Measurements from ENCODE around the gene GALNT2. TPM values are rescaled to one million over a fixed set of nuclear protein-coding genes. Genes with fewer than 3 reads are reported as not detected.

Gene GALNT2
- total and polyA plus RNA-seq, 7 donors, result 8.4 to 43.8 (median 37.1) TPM

DNA sequence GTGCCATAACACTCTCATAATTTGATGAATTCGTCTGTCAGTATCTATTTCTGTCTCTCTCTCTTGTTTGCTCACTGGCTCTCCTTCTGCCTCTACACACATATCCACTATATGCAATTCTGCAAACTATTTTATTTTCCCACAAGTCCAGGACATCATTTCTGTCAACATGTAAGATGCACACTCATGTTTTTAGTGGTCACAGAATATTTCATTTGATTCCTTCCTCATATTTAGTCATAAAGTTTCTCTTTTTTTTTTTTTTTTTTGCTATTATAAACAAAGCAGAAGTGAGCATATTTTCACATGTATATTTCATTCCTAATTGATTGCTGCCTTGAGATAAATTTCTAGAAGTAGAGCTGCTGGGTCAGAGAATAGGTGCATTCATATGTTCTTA is 193.8 kb downstream of the GALNT2 start:
- no peak overlapping the region for H3K4me3 ChIP-seq
- no peak for DNase-seq
- peaks cover 6 to 86% (median 37%) of the 10 kb centered on the region in 4 donors for H3K36me3 ChIP-seq
- TF ChIP-seq POLR2AphosphoS5 (IDR thresholded peaks at IDR 0.05) (no peak), CTCF (IDR thresholded peaks at IDR 0.05) (no peak), POLR2A (IDR thresholded peaks at IDR 0.05) (no peak), EP300 (IDR thresholded peaks at IDR 0.05) (no peak)
- H3K9me3 ChIP-seq, result no peaks in the 10 kb centered on the region
- no peaks in the 10 kb centered on the region for H3K27me3 ChIP-seq
- H3K27ac ChIP-seq, result no peak overlapping the region
- intact Hi-C loops (cut with DNase I), result no loop called here
- 71 to 79% methylated on average over 1 of the region's 1 CpG for WGBS, 2 donors
- H3K4me1 ChIP-seq, result no peaks in the 10 kb centered on the region

DNA sequence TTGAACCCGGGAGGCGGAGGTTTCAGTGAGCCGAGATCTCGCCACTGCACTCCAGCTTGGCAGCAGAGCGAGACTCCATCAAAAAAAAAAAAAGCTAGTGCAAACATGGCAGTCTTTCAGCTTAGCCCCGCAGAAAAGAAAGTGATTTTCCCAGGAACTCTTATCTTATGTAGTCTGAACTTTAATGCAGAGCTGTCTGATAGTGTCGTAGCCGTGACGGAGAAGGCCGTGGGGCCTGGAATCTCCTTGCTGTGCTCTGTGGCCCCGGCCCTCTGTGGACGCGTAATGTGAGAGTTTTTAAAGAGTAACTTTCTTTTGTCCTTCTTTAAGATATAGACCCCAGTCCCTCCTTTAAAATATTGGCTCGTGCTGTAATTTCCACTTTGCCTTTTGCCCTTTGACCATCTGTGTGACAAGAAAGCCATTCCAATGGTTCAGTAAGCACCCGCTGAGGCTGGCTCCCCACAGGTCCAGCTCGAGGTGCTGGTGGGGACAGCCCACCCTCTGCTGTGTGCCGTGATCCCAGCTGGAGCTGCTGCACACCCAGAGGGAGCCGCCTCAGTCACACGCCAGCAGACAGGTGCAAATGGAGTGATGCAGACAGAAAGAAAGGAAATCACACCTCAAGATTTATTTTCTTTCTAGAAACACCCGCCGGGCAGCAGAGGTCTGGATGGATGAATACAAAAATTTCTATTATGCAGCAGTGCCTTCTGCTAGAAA is 195.1 kb downstream of the GALNT2 start:
- TF ChIP-seq EP300 (IDR thresholded peaks at IDR 0.05) (no peak), POLR2A (IDR thresholded peaks at IDR 0.05) (no peak), POLR2AphosphoS5 (IDR thresholded peaks at IDR 0.05) (no peak), CTCF (IDR thresholded peaks at IDR 0.05) (no peak)
- no peaks in the 10 kb centered on the region for H3K4me1 ChIP-seq
- H3K4me3 ChIP-seq, result no peak overlapping the region
- DNase-seq, result no peak
- no peaks in the 10 kb centered on the region for H3K27me3 ChIP-seq
- intact Hi-C loops (cut with DNase I), result no loop called here
- 94% methylated on average over 21 of the region's 21 CpGs for WGBS, 2 donors
- H3K36me3 ChIP-seq, result peaks cover 6 to 86% (median 37%) of the 10 kb centered on the region in 4 donors
- H3K27ac ChIP-seq, result no peak overlapping the region
- no peaks in the 10 kb centered on the region for H3K9me3 ChIP-seq

- Histone ChIP-seq H3K27me3 (no peaks in the 10 kb centered on the region), H3K27ac (no peak overlapping the region), H3K36me3 (peaks cover 6 to 83% (median 32%) of the 10 kb centered on the region in 4 donors), H3K4me1 (no peaks in the 10 kb centered on the region), H3K9me3 (no peaks in the 10 kb centered on the region), H3K4me3 (no peak overlapping the region)
- WGBS, 2 donors, result 91 to 93% methylated on average over 13 of the region's 13 CpGs
- intact Hi-C loops (cut with DNase I), result no loop called here
- DNase-seq, result no peak
- TF ChIP-seq EP300 (IDR thresholded peaks at IDR 0.05) (no peak), POLR2A (IDR thresholded peaks at IDR 0.05) (no peak)
Measured at GRCh38 chr1:230262867-230263567, 196.0 kb downstream of the GALNT2 start.

DNA sequence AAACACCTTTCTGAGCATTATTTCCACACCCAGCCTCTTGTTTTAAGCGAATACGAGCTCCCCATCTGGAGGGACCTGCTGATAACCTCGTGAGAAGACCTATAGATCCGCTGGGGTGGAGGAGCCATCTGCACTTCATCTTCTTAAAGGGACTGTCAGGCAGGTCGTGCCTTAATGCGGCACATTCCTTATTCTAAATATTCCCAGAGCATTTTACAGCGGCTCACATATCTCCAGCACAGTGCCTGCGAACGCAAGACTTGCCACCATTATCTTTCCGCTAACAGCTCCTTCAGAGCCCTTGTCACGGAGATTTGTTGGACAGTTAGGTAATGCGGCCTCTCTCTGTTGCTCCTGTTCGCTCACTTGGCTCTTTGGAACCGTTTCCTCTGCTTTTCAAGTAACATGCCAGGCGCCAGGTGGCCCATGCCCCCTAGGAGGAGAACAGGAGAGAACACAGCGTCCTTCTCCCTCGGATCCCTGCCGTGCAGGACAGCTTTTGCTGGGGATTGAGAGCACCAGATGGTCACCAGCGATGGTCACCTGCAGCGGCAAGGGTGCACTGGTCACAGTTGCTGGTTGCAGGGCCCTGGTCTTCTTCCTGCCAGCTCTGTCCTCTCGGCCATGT is 196.6 kb downstream of the GALNT2 start:
- Histone ChIP-seq H3K4me1 (peaks cover 0 to 4% (median under 1%) of the 10 kb centered on the region in 4 donors), H3K9me3 (no peaks in the 10 kb centered on the region), H3K27ac (no peak overlapping the region), H3K4me3 (no peak overlapping the region), H3K27me3 (no peaks in the 10 kb centered on the region), H3K36me3 (peaks cover 6 to 79% (median 32%) of the 10 kb centered on the region in 4 donors)
- WGBS, 2 donors, result 91 to 94% methylated on average over 21 of the region's 21 CpGs
- no peak for DNase-seq
- intact Hi-C loops (cut with DNase I), result no loop called here
- TF ChIP-seq CTCF (IDR thresholded peaks at IDR 0.05) (no peak), POLR2AphosphoS5 (IDR thresholded peaks at IDR 0.05) (no peak), EP300 (IDR thresholded peaks at IDR 0.05) (no peak), POLR2A (IDR thresholded peaks at IDR 0.05) (no peak)

DNA sequence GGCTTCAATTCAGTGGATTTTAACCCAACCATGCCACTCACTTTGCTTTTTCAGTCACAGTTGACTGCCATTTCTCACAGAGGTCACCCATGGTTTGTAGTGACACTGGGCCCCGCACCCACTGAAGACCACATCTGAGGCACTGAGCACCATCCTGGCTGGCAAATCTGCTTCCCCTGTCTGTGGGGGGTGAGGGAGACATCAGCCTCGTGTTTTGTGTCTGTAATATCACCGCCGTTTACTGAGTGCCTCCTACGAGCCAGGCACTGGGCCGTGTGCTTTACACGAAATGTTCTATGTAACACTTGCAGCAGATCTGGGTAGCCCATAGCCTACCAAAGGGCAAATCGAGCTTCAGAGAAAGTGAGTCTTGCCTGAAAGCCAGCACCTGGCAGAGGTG is 197.3 kb downstream of the GALNT2 start:
- H3K36me3 ChIP-seq, result peaks cover 6 to 76% (median 32%) of the 10 kb centered on the region in 4 donors
- intact Hi-C loops (cut with DNase I), result no loop called here
- H3K9me3 ChIP-seq, result no peaks in the 10 kb centered on the region
- no peak overlapping the region for H3K27ac ChIP-seq
- DNase-seq, result no peak
- no peak for TF ChIP-seq POLR2A (IDR thresholded peaks at IDR 0.05)
- no peak for TF ChIP-seq CTCF (IDR thresholded peaks at IDR 0.05)
- no peak for TF ChIP-seq POLR2AphosphoS5 (IDR thresholded peaks at IDR 0.05)
- no peak for TF ChIP-seq EP300 (IDR thresholded peaks at IDR 0.05)
- peaks cover 0 to 6% (median 2%) of the 10 kb centered on the region in 4 donors for H3K4me1 ChIP-seq
- H3K4me3 ChIP-seq, result no peak overlapping the region
- WGBS, 2 donors, result 74 to 92% methylated on average over 8 of the region's 8 CpGs
- H3K27me3 ChIP-seq, result no peaks in the 10 kb centered on the region
